SKM-1 treated with dmso at 0.1 percent for 144 hours (cell line): ENCODE measurements around the gene STX5.
"Not testable (repeated sequence)": the region's sequence is repeated elsewhere in the genome, so short reads cannot be mapped to it uniquely, and the experiment has no call there.

Experiments used
- DNase-seq: peaks from one replicate; lab custom pipeline; 2025; ENCODE audit not compliant: unreplicated experiment; lab: John Stamatoyannopoulos, UW

STX5 gene, protein sequence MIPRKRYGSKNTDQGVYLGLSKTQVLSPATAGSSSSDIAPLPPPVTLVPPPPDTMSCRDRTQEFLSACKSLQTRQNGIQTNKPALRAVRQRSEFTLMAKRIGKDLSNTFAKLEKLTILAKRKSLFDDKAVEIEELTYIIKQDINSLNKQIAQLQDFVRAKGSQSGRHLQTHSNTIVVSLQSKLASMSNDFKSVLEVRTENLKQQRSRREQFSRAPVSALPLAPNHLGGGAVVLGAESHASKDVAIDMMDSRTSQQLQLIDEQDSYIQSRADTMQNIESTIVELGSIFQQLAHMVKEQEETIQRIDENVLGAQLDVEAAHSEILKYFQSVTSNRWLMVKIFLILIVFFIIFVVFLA

DNA sequence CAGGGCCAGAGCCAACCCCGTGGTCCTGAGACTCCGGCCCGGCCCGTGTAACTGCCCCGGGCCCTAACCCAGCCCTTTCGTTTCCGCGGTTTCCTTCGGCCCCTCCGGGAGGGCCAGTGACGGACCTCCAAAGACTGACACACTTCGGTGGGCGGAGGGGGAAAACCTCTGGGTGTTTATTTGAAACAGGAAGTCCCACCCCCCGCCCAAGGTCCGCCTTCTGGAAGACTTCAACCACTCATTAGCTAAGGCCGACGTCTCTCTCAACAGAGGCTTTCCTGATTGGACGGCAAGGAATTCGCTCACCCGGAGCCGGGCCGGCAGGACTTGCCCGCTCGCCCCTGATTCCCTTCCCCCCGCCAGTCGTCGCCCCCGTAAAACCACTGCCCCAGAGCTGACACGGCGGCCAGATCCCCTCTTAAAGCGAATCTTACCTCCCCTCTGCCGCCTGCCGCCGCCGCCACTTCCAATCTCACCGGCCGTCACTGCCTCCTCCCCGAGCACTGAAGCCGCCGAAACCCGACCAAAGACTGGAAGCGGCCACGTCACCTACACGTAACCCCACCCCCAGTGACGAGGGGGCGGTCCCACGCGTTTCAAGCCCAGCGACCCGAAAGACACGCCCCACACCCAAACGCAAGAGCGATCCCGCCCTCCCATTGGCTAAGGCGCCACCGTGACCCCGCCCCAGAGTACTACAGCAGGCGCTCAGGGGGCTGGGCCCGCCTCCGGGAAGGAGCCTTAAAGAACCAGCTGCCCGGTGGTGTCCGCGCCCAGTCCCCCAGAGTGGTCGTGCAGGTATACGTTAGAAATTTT is at the start of gene STX5:
STX5 (minus strand) TSS at position 532 of the 816 bp plus-strand sequence. CDS start 808 bp downstream, outside the sequence.
- DNase-seq = peak; percentile 93

- peak; percentile 81 for DNase-seq
Observed at GRCh38 chr11:62880803-62881578, 49.1 kb upstream of the STX5 start, which contains the start of gene SLC3A2. SLC3A2 (plus strand) TSS chr11:62880896; CDS start chr11:62881024, 128 bp downstream.

- DNase-seq = peak; percentile 23
Observed at GRCh38 chr11:62880231-62880802, 48.5 kb upstream of the STX5 start.

DNA sequence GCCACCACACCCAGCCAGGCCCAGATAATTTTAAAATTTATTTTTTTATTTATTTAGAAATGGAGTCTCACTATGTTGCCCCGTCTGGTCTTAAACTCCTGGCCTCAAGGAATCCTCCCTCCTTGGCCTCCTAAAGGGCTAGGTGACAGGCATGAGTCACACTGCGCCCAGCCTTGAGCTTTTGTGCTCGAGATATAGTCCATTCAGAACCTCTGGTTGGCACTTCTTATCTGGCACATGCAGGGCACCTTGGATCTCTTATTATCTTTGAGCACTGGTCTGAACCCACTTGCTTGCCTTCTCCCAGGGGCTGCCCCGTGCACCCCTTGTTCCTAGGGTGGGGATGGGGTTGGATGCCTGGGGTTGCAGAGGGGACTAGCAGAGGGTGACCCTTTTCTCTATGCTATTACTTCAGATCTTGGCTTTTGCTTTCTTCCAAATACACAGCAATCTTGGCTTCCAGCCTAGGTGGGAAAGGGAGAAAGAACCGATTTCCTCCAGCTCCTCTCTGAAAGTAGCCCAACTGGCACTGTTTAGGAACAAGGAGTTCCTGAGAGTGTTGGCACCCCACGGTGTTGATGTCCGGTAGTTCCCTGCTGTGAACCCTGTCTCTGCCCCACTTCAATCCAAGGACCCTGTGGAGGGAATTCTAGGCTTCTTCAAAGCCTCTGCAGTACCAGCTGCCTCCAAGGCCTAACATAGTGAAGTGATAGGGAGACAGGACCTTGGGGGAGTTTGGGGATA is 47.6 kb upstream of the STX5 start:
- DNase-seq = no peak

GRCh38 chr11:62876712-62877111 is 44.9 kb upstream of the STX5 start:
- DNase-seq = no peak

- no peak for DNase-seq
Observed at GRCh38 chr11:62875698-62876478, 44.0 kb upstream of the STX5 start.

DNA sequence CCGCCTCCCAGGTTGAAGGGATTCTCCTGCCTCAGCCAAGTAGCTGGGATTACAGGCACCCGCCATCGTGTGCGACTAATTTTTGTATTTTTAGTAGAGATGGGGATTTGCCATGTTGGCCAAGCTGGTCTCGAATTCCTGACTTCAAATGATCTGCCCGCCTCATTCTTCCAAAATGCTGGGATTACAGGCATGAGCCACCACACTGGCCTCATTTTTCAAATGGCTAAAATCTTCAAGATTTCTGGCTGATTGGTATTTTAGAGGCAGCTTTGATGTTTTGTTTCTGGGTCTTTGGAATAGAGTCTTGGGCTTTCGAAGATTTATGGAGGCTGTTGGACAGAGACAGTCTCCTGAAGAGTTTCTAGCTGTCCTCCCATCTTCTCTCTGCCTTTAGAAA is 43.0 kb upstream of the STX5 start:
- DNase-seq = no peak

DNA sequence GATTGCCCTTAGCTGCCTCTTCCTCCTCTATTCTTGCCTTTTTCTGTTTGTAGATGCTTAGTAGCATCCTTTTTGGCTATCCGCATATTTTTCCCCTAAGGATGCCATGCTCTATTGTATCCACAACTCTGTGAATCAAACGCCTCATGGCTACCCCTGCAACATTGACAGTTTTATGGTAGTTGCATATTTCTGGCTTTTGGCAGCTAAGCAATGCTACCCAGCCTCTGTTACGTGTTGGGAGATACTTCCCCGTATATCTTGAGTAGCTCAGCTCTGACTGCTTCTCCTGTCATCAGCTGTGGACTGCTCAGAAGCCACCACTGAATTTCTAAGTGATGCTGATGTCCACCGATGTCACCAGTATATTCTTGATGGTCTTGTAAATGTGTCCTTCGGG is 33.8 kb upstream of the STX5 start:
- DNase-seq = no peak

DNA sequence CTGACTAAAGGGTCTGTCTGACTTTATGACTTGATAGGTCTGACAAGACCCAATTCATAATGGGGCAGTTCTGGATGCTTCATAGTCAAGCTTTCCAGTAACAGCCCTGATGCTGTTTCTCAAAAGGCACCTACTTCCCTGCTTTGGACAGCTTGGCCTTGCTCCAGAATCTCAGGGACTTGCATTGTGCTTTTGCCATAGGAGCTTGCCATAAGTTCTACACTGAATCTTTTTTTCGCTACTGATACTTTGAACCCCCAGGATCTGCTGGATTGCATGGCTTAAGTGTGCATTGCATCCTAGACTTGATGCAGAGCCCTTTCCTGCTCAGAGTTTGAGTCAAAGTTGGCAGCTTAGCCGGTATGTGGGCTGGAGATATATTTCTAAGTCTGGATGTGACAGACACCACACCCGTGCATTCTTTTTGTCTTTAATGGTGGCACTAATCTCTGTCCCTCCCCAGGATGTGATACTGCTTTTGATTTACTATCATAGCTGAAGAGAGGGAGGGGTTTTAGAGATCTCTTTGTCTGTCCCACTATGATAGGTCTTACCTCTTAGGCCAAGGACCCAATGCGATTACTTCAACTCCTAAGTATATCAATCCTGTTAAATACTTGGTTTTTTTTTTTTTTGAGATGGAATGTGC is 32.0 kb upstream of the STX5 start:
- no peak for DNase-seq

- DNase-seq = not testable (repeated sequence)
Observed at GRCh38 chr11:62861564-62862192, 29.8 kb upstream of the STX5 start.

- no peak for DNase-seq
Observed at GRCh38 chr11:62860835-62861563, 29.1 kb upstream of the STX5 start.

DNA sequence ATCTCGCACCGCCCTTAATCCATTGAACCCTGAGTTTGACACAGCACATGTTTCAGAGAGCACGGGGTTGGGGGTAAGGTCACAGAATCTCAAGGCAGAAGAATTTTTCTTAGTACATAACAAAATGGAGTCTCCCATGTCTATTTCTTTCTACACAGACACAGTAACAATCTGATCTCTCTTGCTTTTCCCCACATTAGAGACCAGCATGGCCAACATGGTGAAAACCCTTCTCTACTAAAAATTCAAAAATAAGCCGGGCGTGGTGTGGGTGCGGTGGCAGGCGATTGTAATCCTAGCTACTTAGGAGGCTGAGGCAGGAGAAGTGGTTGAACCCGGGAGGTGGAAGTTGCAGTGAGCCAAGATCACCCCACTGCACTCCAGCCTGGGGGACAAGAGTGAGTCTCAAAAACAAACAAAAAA is 27.4 kb upstream of the STX5 start:
- DNase-seq = not testable (repeated sequence)

- no peak for DNase-seq
Observed at GRCh38 chr11:62858201-62858600, 26.4 kb upstream of the STX5 start.

DNA sequence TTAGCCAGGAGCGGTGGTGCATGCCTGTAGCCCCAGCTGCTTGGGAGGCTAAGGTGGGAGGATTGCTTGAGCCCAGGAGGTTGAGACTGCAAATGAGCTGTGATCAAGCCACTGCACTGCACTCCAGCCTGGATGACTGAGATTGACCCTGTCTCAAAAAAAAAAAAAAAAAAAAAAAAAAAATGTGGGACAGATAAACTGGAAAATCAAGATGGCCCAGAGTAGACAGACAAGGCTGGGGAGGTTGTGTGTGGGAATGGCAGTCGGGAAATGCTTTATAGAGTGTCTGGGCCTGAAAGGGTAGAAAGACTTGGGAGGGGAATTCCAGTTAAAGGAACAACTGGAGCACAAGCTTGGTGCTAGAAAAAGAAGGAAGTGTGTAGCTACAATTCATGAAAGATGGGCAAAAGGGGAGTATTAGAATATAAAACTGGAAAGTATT is 25.7 kb upstream of the STX5 start:
- no peak for DNase-seq

GRCh38 chr11:62856333-62856895 is 24.6 kb upstream of the STX5 start:
- no peak for DNase-seq

- peak; percentile 98 for DNase-seq
Observed at GRCh38 chr11:62855571-62856332, 23.9 kb upstream of the STX5 start.
